ENCODE measurements around the gene CACNA1C. TPM values are rescaled to one million over a fixed set of nuclear protein-coding genes. Genes with fewer than 3 reads are reported as not detected.

Gene CACNA1C
- total and polyA plus RNA-seq, 2 donors (not counting 1 experiment from before 2014, with no cell fraction given): 0.01 to 0.02 TPM

DNA sequence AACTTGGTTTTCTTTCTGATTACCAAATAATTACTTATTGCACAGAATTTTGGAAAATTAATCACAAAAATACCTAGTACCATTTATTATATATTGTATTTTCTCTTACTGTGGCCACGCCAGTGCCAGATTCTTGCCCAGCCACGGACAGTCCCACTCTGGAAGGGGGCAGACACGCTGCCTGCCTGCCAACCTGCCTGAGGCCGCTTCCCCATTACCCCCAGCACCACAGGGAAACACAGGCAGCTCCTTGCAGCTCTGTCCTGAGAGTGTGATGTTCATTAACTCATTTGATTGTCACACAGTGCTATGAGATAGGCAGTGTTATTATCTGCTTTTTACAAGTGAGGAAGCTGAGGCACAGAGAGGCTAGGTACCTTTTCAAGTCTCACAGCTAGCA, 46.8 kb downstream of the CACNA1C start:
- H3K9me3 Mint-ChIP-seq (ENCODE audit: insufficient read depth): no peaks in the 10 kb centered on the region
- H3K9ac ChIP-seq (ENCODE audit: low read length): no peak overlapping the region
- no peak overlapping the region for H3K27ac Mint-ChIP-seq
- H3K9me3 ChIP-seq (ENCODE audit: control extremely low read depth in 1 of 3, control insufficient read depth in 2 of 3, insufficient read depth in 1 of 3, low read length in 2 of 3): no peaks in the 10 kb centered on the region
- peaks cover 18% of the 10 kb centered on the region for H3K27me3 Mint-ChIP-seq
- POLR2A ChIA-PET: interaction anchor here (0.6 kb wide), 1 partner anchor 57 kb away, joined by 4 read pairs; no protein-coding TSS in a partner anchor
- intact Hi-C loops (cut with micrococcal nuclease): no loop called here
- no peaks in the 10 kb centered on the region for H3K79me2 ChIP-seq (ENCODE audit: control insufficient read depth, insufficient read depth, low read length)
- no peaks in the 10 kb centered on the region for H3K4me1 ChIP-seq (ENCODE audit: control insufficient read depth in 2 of 2, insufficient read depth in 2 of 2, low read length in 2 of 2)
- H3K4me3 Mint-ChIP-seq: no peak overlapping the region
- no peaks in the 10 kb centered on the region for H4K20me1 ChIP-seq (ENCODE audit: control insufficient read depth, insufficient read depth, low read length, poor library complexity, severe bottlenecking)
- H3K27ac ChIP-seq (ENCODE audit: low read length in 2 of 2): no peak overlapping the region
- H3K4me1 Mint-ChIP-seq: no peaks in the 10 kb centered on the region
- 70% methylated on average over 2 of the region's 4 CpGs for WGBS (ENCODE audit: insufficient coverage)
- no peak overlapping the region for H3K4me2 ChIP-seq (replicated peaks; ENCODE audit: low read depth, low read length, poor library complexity, severe bottlenecking)
- no peaks in the 10 kb centered on the region for H3K36me3 ChIP-seq (replicated peaks in 1 of 2; ENCODE audit: control extremely low read depth in 1 of 2, control insufficient read depth in 1 of 2, extremely low read depth in 1 of 2, insufficient read depth in 2 of 2, low read length in 1 of 2)
- H2AFZ ChIP-seq (ENCODE audit: insufficient read depth, low read depth, low read length, poor library complexity, severe bottlenecking): no peak overlapping the region
- no peak overlapping the region for H3K4me3 ChIP-seq (ENCODE audit: control extremely low read depth in 1 of 5, extremely low read depth in 1 of 5, insufficient read depth in 1 of 5, low read depth in 2 of 5, low read length in 4 of 5)
- DNase-seq: no peak
- ATAC-seq (ENCODE audit: low read depth): no peak
- H3K27me3 ChIP-seq (replicated peaks in 1 of 4; ENCODE audit: control extremely low read depth in 1 of 4, control insufficient read depth in 3 of 4, insufficient read depth in 4 of 4, low read length in 3 of 4): no peaks in the 10 kb centered on the region
- TF ChIP-seq, protein P1, sequence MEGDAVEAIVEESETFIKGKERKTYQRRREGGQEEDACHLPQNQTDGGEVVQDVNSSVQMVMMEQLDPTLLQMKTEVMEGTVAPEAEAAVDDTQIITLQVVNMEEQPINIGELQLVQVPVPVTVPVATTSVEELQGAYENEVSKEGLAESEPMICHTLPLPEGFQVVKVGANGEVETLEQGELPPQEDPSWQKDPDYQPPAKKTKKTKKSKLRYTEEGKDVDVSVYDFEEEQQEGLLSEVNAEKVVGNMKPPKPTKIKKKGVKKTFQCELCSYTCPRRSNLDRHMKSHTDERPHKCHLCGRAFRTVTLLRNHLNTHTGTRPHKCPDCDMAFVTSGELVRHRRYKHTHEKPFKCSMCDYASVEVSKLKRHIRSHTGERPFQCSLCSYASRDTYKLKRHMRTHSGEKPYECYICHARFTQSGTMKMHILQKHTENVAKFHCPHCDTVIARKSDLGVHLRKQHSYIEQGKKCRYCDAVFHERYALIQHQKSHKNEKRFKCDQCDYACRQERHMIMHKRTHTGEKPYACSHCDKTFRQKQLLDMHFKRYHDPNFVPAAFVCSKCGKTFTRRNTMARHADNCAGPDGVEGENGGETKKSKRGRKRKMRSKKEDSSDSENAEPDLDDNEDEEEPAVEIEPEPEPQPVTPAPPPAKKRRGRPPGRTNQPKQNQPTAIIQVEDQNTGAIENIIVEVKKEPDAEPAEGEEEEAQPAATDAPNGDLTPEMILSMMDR (IDR thresholded peaks at IDR 0.05): no peak
- TF ChIP-seq EZH2 (IDR thresholded peaks at IDR 0.05; ENCODE audit: borderline replicate concordance, insufficient read depth, low read depth, low read length, poor library complexity, severe bottlenecking): no peak
- CTCF ChIA-PET: no interaction called here

DNA sequence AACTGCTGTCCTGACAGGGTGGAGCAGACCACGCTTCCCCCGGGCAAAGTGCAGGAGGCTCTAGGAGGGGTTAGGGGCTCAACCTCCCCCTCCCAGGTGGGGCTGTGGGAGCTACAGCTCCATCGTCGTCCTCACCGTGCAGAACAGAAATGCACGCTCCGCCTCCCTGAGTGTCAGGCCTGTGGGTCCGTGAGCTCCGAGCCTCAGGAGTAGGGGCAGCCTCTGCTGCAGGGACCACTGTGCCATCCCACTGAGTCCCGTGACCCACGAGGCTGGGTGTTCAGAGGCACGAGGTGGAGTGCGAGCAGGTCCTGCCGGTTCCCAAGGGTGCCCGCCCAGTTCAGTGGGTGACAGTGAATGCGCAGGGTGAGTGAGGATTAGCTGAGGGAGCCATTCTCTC, 48.6 kb downstream of the CACNA1C start:
- whole genome bisulfite sequencing (ENCODE audit: insufficient coverage): 94% methylated on average over 11 of the region's 16 CpGs
- no peak for ATAC-seq (ENCODE audit: low read depth)

More for the DNA sequence above, 48.6 kb downstream of the CACNA1C start:
- Histone ChIP-seq H3K27ac (ENCODE audit: low read length in 2 of 2) (no peak overlapping the region), H3K4me2 (replicated peaks; ENCODE audit: low read depth, low read length, poor library complexity, severe bottlenecking) (no peak overlapping the region), H2AFZ (ENCODE audit: insufficient read depth, low read depth, low read length, poor library complexity, severe bottlenecking) (no peak overlapping the region), H3K79me2 (ENCODE audit: control insufficient read depth, insufficient read depth, low read length) (no peaks in the 10 kb centered on the region), H4K20me1 (ENCODE audit: control insufficient read depth, insufficient read depth, low read length, poor library complexity, severe bottlenecking) (no peaks in the 10 kb centered on the region), H3K4me3 (ENCODE audit: control extremely low read depth in 1 of 5, extremely low read depth in 1 of 5, insufficient read depth in 1 of 5, low read depth in 2 of 5, low read length in 4 of 5) (no peak overlapping the region), H3K9me3 (ENCODE audit: control extremely low read depth in 1 of 3, control insufficient read depth in 2 of 3, insufficient read depth in 1 of 3, low read length in 2 of 3) (no peaks in the 10 kb centered on the region), H3K36me3 (replicated peaks in 1 of 2; ENCODE audit: control extremely low read depth in 1 of 2, control insufficient read depth in 1 of 2, extremely low read depth in 1 of 2, insufficient read depth in 2 of 2, low read length in 1 of 2) (no peaks in the 10 kb centered on the region), H3K27me3 (replicated peaks in 1 of 4; ENCODE audit: control extremely low read depth in 1 of 4, control insufficient read depth in 3 of 4, insufficient read depth in 4 of 4, low read length in 3 of 4) (no peaks in the 10 kb centered on the region), H3K9ac (ENCODE audit: low read length) (no peak overlapping the region), H3K4me1 (ENCODE audit: control insufficient read depth in 2 of 2, insufficient read depth in 2 of 2, low read length in 2 of 2) (no peaks in the 10 kb centered on the region)
- H3K9me3 Mint-ChIP-seq (ENCODE audit: insufficient read depth): no peaks in the 10 kb centered on the region
- TF ChIP-seq, protein P1 (IDR thresholded peaks at IDR 0.05): no peak
- TF ChIP-seq EZH2 (IDR thresholded peaks at IDR 0.05; ENCODE audit: borderline replicate concordance, insufficient read depth, low read depth, low read length, poor library complexity, severe bottlenecking): no peak
- H3K4me1 Mint-ChIP-seq: no peaks in the 10 kb centered on the region
- intact Hi-C loops (cut with micrococcal nuclease): no loop called here
- H3K27me3 Mint-ChIP-seq: peaks cover 23% of the 10 kb centered on the region
- ChIA-PET CTCF (no interaction called here), POLR2A (no interaction called here)
- H3K4me3 Mint-ChIP-seq: no peak overlapping the region
- no peak overlapping the region for H3K27ac Mint-ChIP-seq
- DNase-seq: no peak

Data from B cell (primary cell).